ENCODE results near the gene CARD10. TPM values are rescaled to one million over a fixed set of nuclear protein-coding genes. Genes with fewer than 3 reads are reported as not detected.

Gene CARD10
- total and polyA plus RNA-seq, 2 of the 8 experiments (the other 6 are each of a cell fraction or from before 2014, with no cell fraction given): 13.5 to 14.4 TPM

DNA sequence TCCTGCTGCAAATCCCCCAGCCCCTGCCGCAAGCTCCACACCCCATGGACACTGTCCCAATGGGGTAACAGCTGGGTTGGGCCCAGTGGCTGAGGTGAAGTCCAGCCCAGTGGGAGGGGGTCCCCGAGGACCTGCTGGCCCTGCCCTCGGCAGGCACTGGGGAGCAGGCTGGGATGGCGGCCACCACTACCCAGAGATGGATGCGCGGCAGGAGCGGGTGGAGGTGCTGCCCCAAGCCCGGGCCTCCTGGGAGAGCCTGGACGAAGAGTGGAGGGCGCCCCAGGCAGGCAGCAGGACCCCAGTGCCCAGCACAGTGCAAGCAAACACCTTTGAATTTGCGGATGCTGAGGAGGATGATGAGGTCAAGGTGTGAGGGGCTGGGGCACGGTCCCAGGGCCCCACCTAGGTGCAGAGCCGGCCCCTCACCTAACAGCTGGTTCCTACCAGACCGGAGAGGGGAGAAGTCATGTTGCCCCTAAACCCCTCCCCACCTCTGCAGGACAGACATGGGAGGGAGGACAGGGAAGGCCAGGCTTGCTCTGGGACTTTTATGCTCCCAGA lies 49.3 kb upstream of the CARD10 start (continued):
- TF ChIP-seq KDM1A (IDR thresholded peaks at IDR 0.05; ENCODE audit: borderline replicate concordance, low read length): no peak
- TF ChIP-seq, protein P1, sequence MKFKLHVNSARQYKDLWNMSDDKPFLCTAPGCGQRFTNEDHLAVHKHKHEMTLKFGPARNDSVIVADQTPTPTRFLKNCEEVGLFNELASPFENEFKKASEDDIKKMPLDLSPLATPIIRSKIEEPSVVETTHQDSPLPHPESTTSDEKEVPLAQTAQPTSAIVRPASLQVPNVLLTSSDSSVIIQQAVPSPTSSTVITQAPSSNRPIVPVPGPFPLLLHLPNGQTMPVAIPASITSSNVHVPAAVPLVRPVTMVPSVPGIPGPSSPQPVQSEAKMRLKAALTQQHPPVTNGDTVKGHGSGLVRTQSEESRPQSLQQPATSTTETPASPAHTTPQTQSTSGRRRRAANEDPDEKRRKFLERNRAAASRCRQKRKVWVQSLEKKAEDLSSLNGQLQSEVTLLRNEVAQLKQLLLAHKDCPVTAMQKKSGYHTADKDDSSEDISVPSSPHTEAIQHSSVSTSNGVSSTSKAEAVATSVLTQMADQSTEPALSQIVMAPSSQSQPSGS (IDR thresholded peaks at IDR 0.05; ENCODE audit: low read length): no peak
- no peak for TF ChIP-seq CBX8 (IDR thresholded peaks at IDR 0.05; ENCODE audit: borderline replicate concordance, low read depth, low read length)
- no peak for TF ChIP-seq CEBPB (IDR thresholded peaks at IDR 0.05; ENCODE audit: low read depth, low read length)
- no peak for TF ChIP-seq BCL11A (IDR thresholded peaks at IDR 0.05; ENCODE audit: low read depth in 2 of 2, low read length in 2 of 2)
- no peak for TF ChIP-seq SRF (IDR thresholded peaks at IDR 0.05; ENCODE audit: low read depth, low read length)
